HG02884 (cell line): ENCODE results near the gene GRM7.

Source experiments
- ATAC-seq: cut with Tn5 transposase; IDR thresholded peaks from one replicate; pipeline ENCODE4 v1.9.1; 2021; ENCODE audit warnings: mild to moderate bottlenecking, moderate library complexity; ENCODE audit not compliant: unreplicated experiment

Gene GRM7

GRCh38 chr3:7469866-7470265 lies 609.0 kb downstream of the GRM7 start:
- ATAC-seq = no peak

GRCh38 chr3:7484636-7485035 lies 623.7 kb downstream of the GRM7 start:
- no peak for ATAC-seq

GRCh38 chr3:7487763-7488162 lies 626.8 kb downstream of the GRM7 start:
- no peak for ATAC-seq

- ATAC-seq = no peak
Observed at GRCh38 chr3:7489417-7489816, 628.5 kb downstream of the GRM7 start.

- no peak for ATAC-seq
Observed at GRCh38 chr3:7498715-7499114, 637.8 kb downstream of the GRM7 start.

- no peak for ATAC-seq
Observed at GRCh38 chr3:7503431-7503830, 642.5 kb downstream of the GRM7 start.

- no peak for ATAC-seq
Observed at GRCh38 chr3:7504886-7505775, 644.2 kb downstream of the GRM7 start.

GRCh38 chr3:7506606-7507180 lies 645.8 kb downstream of the GRM7 start:
- ATAC-seq = no peak

- no peak for ATAC-seq
Observed at GRCh38 chr3:7508821-7509220, 647.9 kb downstream of the GRM7 start.

GRCh38 chr3:7512048-7512447 lies 651.1 kb downstream of the GRM7 start:
- no peak for ATAC-seq

- ATAC-seq = no peak
Observed at GRCh38 chr3:7518026-7518425, 657.1 kb downstream of the GRM7 start.

- ATAC-seq = no peak
Observed at GRCh38 chr3:7518456-7518855, 657.5 kb downstream of the GRM7 start.

GRCh38 chr3:7520059-7520458 lies 659.1 kb downstream of the GRM7 start:
- no peak for ATAC-seq

- no peak for ATAC-seq
Observed at GRCh38 chr3:7520593-7520992, 659.7 kb downstream of the GRM7 start.

- ATAC-seq = no peak
Observed at GRCh38 chr3:7536510-7536909, 675.6 kb downstream of the GRM7 start.

GRCh38 chr3:7536921-7537320 lies 676.0 kb downstream of the GRM7 start:
- no peak for ATAC-seq

GRCh38 chr3:7543294-7543880 lies 682.5 kb downstream of the GRM7 start:
- ATAC-seq = no peak

- ATAC-seq = no peak
Observed at GRCh38 chr3:7545334-7545733, 684.4 kb downstream of the GRM7 start.

- no peak for ATAC-seq
Observed at GRCh38 chr3:7546253-7546652, 685.3 kb downstream of the GRM7 start.

- no peak for ATAC-seq
Observed at GRCh38 chr3:7547826-7548225, 686.9 kb downstream of the GRM7 start.

- ATAC-seq = no peak
Observed at GRCh38 chr3:7562892-7563291, 702.0 kb downstream of the GRM7 start.

- no peak for ATAC-seq
Observed at GRCh38 chr3:7565574-7565973, 704.7 kb downstream of the GRM7 start.
